GM19468 (cell line): ENCODE data around the gene ACYP2.

ENCODE experiments used
- ATAC-seq: cut with Tn5 transposase; IDR thresholded peaks from one replicate; pipeline ENCODE4 v1.9.1; 2021; ENCODE audit warnings: mild to moderate bottlenecking, moderate library complexity, moderate number of reproducible peaks; ENCODE audit not compliant: unreplicated experiment; ENCODE audit errors: extremely low read depth

Gene ACYP2

GRCh38 chr2:54143780-54144179 is 28.4 kb downstream of the ACYP2 start:
- ATAC-seq, result no peak

- no peak for ATAC-seq
These were observed 33.0 kb downstream of the ACYP2 start for GRCh38 chr2:54148391-54148790.

- ATAC-seq, result no peak
These were observed 34.4 kb downstream of the ACYP2 start for GRCh38 chr2:54149638-54150441.

- no peak for ATAC-seq
These were observed 42.9 kb downstream of the ACYP2 start for GRCh38 chr2:54158311-54158710.

DNA sequence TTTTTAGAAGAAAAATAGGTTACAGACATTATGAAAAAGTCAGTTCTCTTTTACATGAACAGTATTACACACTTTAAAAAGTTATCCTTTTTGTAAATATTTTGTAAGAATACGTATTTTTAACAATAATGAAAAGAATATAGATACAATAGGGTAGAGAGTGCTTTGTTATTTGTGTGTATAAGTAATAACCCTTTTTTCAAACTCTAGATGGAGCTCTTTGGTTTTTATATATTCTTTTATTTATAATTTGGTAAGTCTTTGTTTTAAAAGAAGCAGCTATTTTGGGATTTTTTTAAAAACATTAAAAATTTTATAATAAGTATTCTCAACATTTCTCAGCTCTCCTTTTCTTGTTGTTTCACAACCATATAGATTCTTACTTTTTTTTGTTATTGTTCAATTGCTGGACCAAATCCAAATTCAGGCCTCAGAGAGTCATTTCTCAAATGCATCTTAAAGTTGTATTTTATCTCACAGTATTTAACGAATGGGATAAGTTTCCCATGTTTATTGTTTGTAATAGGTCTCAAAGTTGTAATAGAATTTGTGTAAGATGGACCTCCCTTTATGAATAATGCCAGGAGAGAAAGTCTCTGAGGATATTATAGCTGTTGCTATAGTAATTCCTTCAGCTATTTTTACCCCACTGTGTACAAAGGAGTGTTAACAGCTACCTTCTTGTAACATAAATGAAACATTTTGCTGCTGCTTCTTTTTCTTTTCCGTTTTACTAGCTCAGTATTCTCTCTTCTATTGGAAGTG is 46.4 kb downstream of the ACYP2 start:
- no peak for ATAC-seq

DNA sequence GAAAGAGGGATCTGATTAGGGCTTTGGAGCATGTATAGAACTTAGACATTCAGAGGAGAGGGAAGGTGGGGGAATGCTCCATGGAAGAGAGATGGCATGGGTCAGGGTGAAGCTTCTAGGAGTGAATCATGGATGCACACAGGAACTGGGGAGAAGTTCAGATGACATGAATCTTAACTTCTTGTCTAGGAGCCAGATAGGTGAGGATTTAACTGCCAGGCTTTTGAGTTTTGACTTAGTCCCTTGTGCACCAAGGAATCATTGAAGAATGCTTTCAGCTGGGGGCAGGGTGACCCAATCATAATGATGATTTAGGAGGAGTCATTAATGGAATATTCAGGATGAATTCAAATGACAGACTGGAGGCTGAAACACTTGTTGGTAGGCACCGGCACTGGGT is 48.7 kb downstream of the ACYP2 start:
- ATAC-seq, result no peak

DNA sequence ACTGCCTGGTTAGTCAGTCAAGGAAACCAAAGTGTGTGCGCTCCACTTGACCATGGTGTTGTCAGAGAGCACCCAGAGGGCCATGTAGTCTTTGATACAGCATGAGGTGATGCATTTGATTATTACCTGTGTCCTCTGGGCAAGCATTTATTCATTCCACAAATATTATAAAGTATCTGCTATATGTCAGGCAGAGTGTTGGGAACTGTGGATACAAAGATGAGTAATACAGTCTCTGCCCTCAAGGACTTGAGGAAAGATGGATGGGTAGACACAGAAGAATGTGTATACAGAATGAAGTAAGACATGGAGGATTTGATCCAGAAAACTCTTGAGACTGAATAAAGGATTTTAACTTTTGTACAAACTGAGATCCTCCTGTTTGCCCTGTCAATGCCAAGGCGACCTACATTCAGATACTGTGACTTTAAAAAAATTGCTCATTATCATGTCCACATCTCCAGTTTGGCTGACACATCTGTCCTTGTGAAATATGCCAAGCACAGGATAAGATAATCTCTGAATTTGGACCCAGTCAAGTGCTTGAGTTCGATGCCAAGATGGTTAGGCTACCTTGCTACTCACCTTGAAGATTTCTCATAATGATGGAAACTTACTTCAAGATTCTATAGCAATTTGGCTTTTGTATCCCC is 50.8 kb downstream of the ACYP2 start:
- no peak for ATAC-seq

GRCh38 chr2:54176577-54176976 is 61.2 kb downstream of the ACYP2 start:
- no peak for ATAC-seq

- ATAC-seq, result no peak
These were observed 67.9 kb downstream of the ACYP2 start for GRCh38 chr2:54183281-54183680.

DNA sequence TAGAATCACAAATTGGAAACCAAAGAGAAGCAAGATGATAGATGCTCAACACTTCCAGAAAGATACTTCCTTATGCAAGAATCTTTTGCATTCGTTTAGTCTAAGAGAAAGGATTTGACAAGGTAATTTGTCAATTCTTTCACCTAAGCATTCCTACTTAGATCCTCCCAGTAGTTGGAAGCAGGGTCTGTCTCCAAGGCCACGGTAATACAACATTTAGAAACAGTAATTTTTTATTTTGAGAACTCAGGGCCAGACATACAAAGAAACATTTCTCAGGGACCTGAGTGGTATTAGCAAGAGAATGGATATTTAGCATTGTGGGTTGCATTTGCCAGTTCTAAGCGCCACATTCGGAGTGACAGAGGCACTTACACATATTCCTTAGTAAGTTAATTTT is 68.6 kb downstream of the ACYP2 start:
- no peak for ATAC-seq

GRCh38 chr2:54185105-54185504 is 69.7 kb downstream of the ACYP2 start:
- ATAC-seq, result no peak

DNA sequence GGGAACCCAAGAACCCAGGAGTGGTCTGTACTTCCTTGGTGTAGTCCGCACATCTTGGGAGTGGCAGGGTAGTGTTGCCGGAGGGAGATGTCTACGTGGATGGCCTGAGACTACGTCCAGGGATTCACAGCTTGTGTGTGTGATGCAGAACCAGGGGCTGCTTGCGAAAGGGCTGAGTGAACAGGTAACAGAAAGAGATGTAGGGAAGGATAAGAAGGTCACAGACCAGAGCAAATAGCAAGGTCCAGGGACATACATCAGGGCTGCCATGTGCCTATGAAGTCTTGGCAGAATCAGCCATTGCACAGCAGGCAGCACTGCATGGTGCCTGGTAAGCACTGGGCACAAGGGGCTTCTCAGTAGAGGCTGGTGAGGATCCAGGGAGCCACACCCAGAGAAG is 71.9 kb downstream of the ACYP2 start:
- no peak for ATAC-seq

DNA sequence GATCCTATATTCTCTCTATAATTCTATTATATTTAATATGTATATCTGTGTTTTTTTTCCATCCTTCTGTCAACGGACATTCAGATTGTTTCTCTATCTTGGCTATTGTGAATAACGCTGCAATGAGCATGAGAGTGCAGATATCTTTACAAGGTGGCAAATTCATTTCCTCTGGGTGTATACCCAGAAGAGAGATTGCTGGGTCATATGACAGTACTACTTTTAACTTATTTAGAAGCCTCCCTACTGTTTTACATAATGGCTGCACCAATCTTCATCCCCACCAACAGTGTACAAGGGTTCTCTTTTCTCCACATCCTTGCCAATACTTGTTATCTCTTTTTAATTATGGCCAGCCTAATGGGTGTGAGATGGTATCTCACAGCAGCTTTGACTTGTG is 74.1 kb downstream of the ACYP2 start:
- ATAC-seq, result no peak

DNA sequence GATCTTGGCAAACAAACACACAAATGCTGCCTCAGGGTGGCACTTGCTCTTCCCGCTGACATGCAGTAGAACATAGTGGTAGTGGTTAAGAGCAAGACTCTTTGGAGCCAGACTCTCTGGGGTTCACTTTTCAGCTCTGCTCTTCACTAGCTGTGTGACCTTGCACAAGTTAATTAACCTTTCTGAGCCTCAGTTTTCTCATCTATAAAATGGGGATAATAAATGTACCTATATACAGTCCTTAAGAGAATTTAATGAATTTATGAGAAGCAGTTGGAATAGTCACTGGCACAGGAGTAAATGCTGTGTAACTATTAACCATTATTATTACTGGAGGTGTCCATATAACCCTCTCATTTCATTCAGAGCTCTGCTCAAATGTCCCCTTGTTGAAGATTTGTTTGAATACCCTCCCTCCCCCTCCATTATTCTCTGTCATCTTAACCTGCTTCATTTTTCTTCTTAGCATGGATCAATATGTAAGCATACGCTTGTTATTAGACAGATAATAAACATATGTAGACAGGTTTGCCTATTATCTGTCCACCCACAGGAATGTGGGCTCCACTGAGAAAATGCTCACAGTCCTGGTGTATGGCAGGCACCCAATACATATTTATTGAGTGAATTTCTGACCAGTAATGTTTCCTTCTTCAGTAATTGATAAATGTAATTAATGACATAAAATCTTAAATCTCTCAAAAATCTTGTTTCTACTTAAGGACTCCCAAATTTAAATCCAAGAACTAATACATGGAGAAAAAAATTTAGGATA is 76.1 kb downstream of the ACYP2 start:
- ATAC-seq, result no peak

DNA sequence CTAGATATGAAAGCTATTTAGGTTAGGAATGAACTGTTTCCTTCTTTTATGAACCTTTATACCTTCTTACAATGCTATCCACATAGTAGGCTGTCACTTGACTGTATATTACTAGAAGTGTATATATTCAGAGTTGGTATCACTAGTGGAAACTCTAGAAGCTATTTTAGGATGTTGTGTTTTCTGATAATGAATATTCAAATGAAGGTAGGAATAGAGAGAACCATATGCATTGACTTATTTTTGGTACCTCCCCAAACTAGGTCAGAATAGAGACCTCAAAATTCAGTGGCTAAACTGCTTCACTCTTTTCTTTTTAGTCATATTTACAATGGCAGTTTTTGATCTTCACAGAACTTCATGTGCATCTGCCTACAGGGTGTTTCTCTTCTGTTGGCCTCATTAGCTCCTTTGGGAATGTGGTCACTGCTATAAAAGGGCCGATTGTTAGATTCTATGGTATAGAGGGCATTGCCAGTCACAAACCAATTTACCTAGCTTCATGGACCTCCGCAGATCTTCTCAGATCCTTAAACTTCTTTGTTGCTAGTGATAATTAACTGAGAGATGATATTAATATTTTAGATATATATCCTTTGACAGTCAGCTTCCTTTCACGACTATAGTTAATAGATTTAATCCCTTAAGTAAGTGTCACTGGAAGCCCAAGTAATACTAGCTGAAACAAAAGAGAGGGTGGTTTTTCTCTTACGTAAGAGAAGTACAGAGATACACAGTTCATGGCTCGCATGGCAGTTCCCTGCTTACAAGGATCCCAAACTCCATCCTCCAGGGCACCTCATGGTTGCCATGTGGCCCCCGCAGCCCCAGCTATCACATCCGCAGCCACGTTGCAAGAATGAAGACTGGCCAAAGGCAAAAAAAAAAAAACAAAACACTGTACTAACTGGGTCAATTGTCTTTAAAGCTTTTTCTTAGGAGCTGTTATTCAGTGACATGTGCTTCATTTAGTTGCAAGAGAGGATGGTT is 79.6 kb downstream of the ACYP2 start:
- ATAC-seq, result peak; percentile 35

- ATAC-seq, result no peak
These were observed 81.2 kb downstream of the ACYP2 start for GRCh38 chr2:54196646-54197045.

DNA sequence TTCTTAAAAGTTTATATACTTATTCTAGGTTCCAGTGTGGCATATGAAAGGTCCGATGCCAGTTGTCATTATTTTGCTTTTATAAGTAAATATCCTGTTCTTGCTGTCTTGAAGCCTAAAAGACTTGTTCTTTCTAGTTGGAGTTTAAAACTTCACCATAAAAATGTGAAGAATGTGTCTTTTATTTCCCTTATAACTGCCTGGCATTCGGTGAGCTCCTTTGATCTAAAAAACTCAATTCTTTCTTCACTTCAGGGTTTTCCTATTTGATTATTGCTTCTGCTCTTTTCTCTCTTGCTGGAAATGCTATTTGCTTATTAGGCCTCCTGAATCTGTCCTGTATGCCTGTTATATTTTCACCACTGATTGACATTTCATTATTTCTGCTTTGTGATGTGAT is 89.1 kb downstream of the ACYP2 start:
- no peak for ATAC-seq

DNA sequence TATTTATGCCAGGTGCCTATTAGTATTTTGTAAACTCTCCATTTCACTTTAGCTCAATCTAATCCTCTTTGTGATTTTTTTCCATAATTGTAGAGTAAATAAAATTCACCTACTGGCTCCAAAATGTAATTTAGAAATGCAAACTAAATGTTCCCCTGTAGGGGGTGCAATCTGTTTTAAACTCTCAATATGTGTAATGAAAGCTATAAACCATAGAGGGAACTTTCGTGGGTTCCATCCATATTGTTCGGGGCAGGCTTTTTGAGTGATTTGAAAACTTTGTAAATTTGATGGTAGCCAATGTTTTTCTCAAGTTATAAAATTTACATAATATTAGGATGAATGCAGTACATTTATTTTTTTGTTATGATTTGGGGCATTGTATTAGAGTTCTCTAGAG is 91.2 kb downstream of the ACYP2 start:
- ATAC-seq, result no peak

GRCh38 chr2:54207666-54208195 is 92.3 kb downstream of the ACYP2 start:
- no peak for ATAC-seq
